OCI-LY1 (cell line): ENCODE measurements around the gene HAPSTR1.

Source experiments
- CTCF ChIP-seq: fragments of 200-600 bp; sonication (generic), shearing (Covaris generic); IDR thresholded peaks from 2 replicates; pipeline ENCODE4 v1.5.1; 2017; ENCODE audit warnings: mild to moderate bottlenecking, antibody characterized with exemption, low read length, moderate library complexity, mixed read lengths
- EZH2 ChIP-seq: fragments of 200-600 bp; sonication (generic), shearing (Covaris generic); IDR thresholded peaks from 2 replicates; pipeline ENCODE4 v1.8.0; 2017; ENCODE audit warnings: borderline replicate concordance, mixed run types, mild to moderate bottlenecking, antibody characterized with exemption, low read length, moderate library complexity, mixed read lengths

DNA sequence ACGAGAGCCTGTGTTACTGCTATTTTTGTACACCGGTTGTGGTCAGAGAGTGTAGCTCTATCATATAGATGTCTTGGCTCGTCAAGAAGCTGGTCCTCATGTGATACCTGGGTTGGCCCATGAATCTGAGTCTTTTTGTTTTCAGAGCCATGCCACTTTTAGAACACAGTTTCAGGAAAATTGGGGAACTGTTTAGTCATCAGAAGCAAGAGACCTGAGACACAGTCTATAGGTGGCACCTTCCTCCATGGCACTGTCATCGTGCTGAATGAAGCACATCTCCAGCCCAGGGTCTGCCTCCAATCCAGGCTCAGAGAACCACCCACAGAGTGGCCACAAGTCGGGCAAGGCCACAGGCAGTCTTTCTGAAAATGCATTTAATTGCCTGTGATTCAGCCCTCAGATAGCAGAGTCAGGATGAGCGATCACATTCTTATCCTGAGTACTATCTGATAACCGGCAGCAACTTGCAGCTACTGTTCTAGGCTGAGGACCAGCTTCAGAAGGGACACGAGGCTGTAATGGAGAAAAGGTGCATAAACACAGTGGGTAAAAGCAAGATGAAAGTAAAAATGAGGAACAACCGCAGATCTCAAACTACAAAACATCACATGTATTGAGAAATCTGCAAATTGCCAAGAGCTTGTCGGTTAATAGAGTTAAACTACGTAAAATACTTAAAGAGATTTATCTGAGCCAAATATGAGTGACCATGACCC is 14.2 kb upstream of the HAPSTR1 start:
- TF ChIP-seq CTCF (no peak), EZH2 (no peak)
